GM13976 (cell line): ENCODE data around the gene TRANK1.
A peak's percentile ranks its signal among the peaks of the same experiment; 100 is the strongest.
"Not testable (repeated sequence)": the region's sequence is repeated elsewhere in the genome, so short reads cannot be mapped to it uniquely, and the experiment has no call there.

Experiments
- DNase-seq: peaks from one replicate; pipeline ENCODE4 v3.0.0; 2012; ENCODE audit warnings: low spot score
- in situ Hi-C: fragments of 300-500 bp; cut with MboI; formaldehyde crosslinking; loops from one replicate; pipeline ENCODE4 v1.12.0; 2022; ENCODE audit warnings: low sequenced_read_pairs, mixed read lengths, inconsistent platforms; ENCODE audit not compliant: unreplicated experiment
- TF ChIP-seq, protein P1 (sequence below): IDR thresholded peaks from 2 replicates; pipeline ENCODE4 v1.5.1; 2012; ENCODE audit warnings: borderline replicate concordance, mild to moderate bottlenecking; ENCODE audit not compliant: insufficient read depth; ENCODE audit errors: extremely low read depth, missing control alignments, control extremely low read depth

Gene TRANK1

DNA sequence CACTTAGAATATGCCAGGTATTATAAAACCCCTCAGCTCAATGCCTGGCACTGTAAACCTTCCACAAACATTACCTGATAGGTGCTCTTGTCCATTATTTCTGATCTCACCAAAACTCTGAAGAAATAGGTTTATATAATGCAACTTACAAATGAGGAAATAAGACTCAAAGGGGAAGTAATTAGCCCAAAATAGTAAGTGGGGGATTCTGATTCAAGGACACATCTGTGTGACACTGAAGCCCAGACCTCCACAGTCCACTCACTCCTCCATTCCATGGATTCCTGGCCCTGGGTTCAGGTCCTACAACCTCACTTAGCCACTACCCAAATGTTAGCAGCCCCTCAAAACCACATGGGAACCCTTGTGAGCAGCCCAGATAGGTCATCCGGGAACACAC lies 49.9 kb downstream of the TRANK1 start:
- no peak for DNase-seq
- in situ Hi-C loops, result no loop called here
- TF ChIP-seq, protein P1, sequence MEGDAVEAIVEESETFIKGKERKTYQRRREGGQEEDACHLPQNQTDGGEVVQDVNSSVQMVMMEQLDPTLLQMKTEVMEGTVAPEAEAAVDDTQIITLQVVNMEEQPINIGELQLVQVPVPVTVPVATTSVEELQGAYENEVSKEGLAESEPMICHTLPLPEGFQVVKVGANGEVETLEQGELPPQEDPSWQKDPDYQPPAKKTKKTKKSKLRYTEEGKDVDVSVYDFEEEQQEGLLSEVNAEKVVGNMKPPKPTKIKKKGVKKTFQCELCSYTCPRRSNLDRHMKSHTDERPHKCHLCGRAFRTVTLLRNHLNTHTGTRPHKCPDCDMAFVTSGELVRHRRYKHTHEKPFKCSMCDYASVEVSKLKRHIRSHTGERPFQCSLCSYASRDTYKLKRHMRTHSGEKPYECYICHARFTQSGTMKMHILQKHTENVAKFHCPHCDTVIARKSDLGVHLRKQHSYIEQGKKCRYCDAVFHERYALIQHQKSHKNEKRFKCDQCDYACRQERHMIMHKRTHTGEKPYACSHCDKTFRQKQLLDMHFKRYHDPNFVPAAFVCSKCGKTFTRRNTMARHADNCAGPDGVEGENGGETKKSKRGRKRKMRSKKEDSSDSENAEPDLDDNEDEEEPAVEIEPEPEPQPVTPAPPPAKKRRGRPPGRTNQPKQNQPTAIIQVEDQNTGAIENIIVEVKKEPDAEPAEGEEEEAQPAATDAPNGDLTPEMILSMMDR, result no peak

- DNase-seq, result no peak
- in situ Hi-C loops, result no loop called here
- TF ChIP-seq, protein P1, result no peak
These were observed 51.0 kb downstream of the TRANK1 start for GRCh38 chr3:36893826-36894225.

DNA sequence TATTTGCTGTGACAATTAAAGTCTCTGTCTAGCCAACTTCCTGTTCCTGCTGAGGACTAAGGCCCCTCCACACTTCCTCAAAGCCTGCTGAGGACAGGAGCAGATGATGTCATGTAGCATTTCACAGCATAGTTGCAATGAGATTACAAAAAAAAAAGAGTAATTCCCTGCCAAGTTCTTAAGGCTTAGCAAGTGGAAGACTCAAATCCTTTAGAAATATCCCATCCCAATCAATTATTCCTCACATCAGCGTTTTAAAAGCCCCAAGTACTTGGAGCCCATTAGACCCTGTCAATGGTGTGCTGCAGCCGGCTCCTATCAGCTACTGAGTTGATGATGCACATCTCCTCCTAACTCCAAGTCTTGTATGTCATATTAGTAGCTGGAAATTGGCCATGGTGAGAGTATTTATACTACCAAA lies 51.7 kb downstream of the TRANK1 start:
- DNase-seq, result peak; percentile 39
- in situ Hi-C loops, result no loop called here
- TF ChIP-seq, protein P1, result no peak

- no peak for DNase-seq
- in situ Hi-C loops, result no loop called here
- TF ChIP-seq, protein P1, result no peak
These were observed 52.3 kb downstream of the TRANK1 start for GRCh38 chr3:36892457-36893136.

DNA sequence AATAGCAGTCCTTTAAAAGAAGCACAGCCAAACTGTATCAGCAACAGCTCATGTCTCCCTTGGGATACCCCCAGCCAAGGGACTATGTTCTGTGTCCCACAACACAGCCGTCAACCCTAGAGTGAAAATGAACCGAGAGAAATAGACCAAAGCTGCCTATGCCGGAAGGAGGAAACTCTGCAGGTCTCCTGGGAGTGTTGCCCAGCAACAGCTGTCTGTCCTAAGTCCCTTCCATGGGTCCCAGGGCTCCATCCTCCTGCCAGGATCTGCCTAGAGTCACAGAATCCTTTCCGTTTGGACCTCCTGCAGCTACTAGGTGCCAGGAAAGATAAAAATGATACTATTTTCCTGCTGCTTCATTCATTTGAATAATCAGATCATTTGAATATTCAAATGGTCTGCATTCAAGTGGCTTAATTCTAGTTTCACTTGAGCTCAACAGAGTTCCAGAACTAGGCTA lies 53.1 kb downstream of the TRANK1 start:
- TF ChIP-seq, protein P1, result no peak
- in situ Hi-C loops, result no loop called here
- DNase-seq, result peak; percentile 45

DNA sequence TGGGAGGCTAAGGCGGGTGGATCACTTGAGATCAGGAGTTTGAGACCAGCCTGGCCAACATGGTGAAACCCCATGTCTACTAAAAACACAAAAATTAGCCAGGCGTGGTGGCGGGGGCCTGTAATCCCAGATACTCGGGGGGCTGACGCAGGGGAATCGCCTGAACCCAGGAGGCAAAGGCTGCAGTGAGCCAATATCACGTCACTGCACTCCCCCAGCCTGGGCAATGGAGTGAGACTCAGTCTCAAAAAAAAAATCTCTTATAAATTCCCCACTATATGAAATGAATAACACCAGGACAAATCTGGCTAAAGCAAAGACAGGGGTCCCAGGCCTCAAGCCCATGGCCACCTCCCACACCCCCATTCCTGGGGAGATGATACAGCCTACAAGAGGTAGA lies 53.8 kb downstream of the TRANK1 start:
- DNase-seq, in situ Hi-C loops: not testable (repeated sequence)

DNA sequence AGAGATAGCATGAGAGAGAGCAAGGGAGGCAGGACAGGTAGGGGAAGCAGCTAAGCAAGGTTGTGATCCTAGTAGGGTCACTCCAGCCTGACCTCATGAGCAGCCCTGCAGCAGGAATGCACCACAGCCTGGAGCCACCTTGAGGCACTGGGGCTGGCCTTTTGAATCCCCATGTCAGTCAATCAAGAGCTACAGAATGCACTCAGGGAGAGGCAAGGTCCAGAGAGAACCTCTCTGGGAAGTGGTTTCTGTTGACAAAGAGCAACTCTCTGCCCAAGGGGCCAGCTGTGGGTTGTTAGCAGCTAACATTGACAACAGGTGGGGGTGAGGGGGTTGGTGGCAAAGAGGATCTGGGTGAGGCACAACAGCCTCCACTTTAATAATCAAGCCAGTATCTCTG lies 54.6 kb downstream of the TRANK1 start:
- DNase-seq, result no peak
- TF ChIP-seq, protein P1, result no peak
- in situ Hi-C loops, result no loop called here
